Activated T-cell treated with anti-CD3 and anti-CD28 coated beads for 4 hours (primary cell): ENCODE results near the gene NBPF1.
"Not testable (repeated sequence)": the region's sequence is repeated elsewhere in the genome, so short reads cannot be mapped to it uniquely, and the experiment has no call there.

Experiments used
- DNase-seq: peaks from one replicate; pipeline ENCODE4 v3.0.0-alpha.2; 2020

The NBPF1 gene

DNA sequence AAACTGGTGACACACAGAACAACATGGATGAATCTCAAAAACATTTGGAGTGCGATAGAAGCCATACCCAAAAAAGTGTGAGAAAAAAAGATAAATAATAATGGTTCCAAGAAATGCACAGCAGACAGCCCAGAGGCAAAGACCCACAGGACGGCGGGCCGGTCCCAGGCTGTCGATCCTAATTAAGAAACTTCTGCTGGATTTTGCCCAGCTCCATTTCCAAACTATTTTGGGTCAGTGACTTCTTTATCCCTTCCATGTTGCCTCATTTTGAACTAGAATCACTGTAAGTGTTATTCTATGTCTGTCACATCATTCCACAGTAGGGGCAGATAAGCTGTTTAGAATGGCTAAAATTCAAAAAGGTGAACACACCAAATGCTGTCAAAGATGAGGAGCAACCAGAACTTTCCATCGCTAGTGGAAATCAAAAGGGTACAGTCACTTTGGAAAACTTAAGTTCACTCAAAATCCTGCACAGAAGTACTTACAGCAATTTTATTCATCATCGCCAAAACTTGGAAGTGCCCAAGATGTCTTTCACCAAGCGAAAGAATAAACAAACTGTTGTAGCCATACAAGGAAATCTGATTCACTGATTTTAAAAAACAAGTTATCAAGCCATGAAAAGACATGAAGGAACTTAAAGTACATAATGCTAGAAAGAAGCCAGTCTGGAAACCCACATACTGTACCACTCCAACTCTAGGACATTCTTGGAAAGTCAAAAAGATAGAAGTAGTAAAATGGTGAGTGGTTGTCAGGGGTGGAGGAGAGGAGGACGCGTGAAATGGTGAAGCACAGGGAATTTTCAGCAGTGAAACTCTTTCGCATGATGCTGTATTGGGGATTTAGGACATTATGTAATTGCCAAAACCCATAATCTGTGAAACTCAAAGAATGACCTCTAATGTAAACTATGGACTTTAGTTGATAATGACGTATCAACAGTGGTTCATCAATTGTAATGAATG lies 7.5 kb downstream of the NBPF1 start:
- DNase-seq: no peak

GRCh38 chr1:16605213-16605525 lies 8.2 kb downstream of the NBPF1 start:
- DNase-seq: no peak

GRCh38 chr1:16604514-16605212 lies 8.7 kb downstream of the NBPF1 start:
- DNase-seq: not testable (repeated sequence)

GRCh38 chr1:16603623-16604022 lies 9.7 kb downstream of the NBPF1 start:
- not testable (repeated sequence) for DNase-seq

DNA sequence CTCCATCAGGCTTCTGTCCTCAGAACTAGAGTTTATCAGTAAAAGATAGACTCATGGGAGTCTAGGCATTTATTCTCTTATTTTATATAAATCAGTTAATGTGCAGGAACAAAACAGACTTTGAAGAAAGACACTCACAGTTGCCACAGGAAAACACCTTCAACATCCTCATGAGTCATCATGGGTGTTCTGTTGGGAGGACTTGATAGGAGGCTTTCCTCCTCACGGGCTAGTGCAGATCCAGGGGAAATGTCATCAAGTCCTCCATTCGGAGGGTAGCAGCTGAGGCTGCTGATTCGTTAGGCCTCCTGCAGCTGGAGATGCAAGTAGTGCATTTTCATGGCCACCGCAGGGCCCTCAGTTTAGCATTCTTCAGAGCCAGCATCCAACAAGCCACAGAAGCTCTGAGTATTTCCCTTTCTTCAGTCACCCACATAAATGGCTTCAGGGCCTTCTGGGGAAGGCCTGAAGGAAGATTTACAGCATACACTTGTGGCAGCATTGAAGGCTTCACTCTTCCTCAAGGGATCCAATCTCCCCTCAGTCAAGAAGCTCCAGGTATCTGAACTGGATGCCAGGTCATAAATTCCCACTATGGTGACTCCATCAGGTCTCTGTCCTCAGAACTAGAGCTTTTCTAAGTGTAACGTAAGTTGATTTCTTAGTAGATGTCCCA lies 10.9 kb downstream of the NBPF1 start:
- not testable (repeated sequence) for DNase-seq

- DNase-seq: not testable (repeated sequence)
Observed at GRCh38 chr1:16600855-16601786, 12.2 kb downstream of the NBPF1 start.

- not testable (repeated sequence) for DNase-seq
Observed at GRCh38 chr1:16599326-16599725, 14.0 kb downstream of the NBPF1 start.

- DNase-seq: not testable (repeated sequence)
Observed at GRCh38 chr1:16595216-16595615, 18.1 kb downstream of the NBPF1 start.

DNA sequence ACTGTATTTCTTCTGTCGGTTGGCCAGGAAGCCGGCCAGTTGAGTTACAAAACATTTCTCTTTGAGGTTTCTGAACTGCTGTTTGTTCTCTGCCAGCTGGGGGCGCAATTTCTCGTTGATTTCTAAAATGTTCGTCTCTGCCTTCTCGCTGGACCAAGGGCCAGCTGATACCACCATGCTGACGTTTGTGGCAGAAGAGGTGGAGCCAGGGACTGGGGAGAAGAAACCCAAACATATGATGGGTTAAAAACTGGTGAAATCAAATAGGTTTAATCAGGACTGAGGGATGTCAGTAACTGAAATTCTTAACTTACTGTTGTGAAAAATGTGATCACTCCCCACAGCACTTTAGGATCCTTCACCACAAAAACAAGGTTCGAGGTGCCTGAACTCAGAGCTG lies 21.5 kb downstream of the NBPF1 start:
- not testable (repeated sequence) for DNase-seq

GRCh38 chr1:16588081-16588480 lies 25.3 kb downstream of the NBPF1 start:
- not testable (repeated sequence) for DNase-seq

GRCh38 chr1:16587639-16588038 lies 25.7 kb downstream of the NBPF1 start:
- DNase-seq: not testable (repeated sequence)

GRCh38 chr1:16565324-16565723 lies 48.0 kb downstream of the NBPF1 start:
- not testable (repeated sequence) for DNase-seq

DNA sequence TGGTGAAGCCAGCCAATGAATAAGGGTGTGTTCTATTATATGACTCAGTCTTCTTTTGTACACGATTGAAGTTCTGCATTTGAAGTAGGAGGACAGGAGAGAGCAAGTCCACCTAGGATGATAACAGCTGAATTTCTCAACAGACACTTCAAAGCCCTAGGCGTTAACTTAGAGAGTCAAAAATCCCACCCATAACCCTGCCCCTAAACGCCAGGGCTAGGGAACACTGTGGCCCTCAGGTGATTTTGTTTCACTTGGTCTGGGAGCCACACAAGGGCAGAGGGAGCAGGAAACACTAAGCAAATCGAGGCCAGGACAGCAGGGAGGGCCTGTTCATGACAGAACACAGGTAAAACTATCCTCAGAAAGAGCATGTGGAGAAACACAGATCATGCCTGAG lies 52.3 kb downstream of the NBPF1 start:
- not testable (repeated sequence) for DNase-seq

DNA sequence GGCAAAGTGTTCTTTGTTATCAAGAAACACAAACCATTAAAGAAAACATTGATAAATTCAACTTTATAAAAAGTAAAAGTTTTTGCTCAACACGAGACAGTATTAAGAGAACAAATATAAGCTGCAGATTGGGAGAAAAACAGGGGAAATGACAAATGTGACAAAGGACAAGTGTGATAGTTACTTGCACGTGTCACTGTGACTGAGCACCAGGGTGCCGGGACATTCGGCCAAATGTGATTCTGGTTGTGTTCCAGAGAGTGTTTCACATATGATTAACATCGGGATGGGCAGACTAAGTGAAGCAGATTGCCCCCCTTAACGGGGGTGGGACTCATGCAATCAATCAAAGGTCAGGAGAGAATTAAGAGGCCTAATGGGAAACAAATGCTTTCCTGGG lies 52.9 kb downstream of the NBPF1 start:
- DNase-seq: not testable (repeated sequence)

GRCh38 chr1:16559688-16560087 lies 53.7 kb downstream of the NBPF1 start:
- DNase-seq: not testable (repeated sequence)

GRCh38 chr1:16557034-16557433 lies 56.3 kb downstream of the NBPF1 start:
- not testable (repeated sequence) for DNase-seq

- not testable (repeated sequence) for DNase-seq
Observed at GRCh38 chr1:16553244-16553643, 60.1 kb downstream of the NBPF1 start.

DNA sequence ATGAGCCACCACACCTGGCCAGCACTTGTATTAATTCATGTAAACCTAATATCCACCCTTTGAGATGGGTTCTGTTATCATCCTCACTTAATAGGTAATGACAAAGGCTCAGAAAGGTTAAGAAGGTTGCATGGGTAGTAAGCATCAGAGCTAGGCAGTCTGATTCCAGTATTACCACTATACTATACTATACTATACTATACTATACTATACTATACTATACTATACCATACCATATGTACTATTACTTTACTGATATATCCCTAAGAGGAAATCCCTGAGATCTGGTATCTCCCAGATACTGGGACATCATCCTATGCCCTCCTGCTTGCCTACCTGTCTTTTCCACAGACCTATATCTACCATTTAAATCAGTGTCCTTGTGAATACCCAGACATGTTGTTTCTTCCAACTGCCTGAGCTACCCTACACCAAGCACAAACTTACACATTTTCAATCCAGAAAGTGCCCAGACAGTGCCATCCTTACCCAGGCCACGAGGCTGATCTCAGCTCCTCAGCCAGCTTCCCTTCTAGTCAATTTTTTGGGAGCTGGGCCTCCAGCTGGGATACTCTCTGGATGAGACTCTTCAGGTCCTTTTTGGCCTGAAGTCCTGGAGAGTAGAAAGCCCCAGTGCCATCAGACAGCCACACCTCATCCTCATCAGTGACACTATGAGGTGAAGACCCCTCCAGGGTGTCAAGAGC lies 63.0 kb downstream of the NBPF1 start:
- DNase-seq: not testable (repeated sequence)

- not testable (repeated sequence) for DNase-seq
Observed at GRCh38 chr1:16549545-16549944, 63.8 kb downstream of the NBPF1 start.

GRCh38 chr1:16547502-16548241 lies 65.7 kb downstream of the NBPF1 start:
- DNase-seq: not testable (repeated sequence)

DNA sequence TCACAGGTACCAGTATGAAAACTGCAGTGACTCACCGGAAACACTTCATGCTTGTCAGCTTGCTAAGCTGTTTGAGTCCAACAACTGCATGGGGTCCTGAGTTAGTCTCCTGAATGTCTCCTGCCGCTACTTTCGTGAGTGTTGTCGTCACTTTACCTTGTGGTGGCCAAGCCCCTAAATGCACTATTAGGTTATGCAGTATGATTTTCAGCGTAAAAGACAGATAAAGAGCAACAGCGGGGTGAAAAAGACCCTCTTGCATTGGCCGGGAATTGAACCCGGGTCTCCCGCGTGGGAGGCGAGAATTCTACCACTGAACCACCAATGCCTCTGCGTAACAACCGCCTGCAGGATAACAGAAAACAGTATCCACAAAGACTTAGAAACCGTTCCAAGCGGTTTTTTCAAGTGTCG lies 67.7 kb downstream of the NBPF1 start:
- DNase-seq: not testable (repeated sequence)
